Osteocyte (in vitro differentiated cells): ENCODE measurements around the gene NDUFB5. TPM values are rescaled to one million over a fixed set of nuclear protein-coding genes. Genes with fewer than 3 reads are reported as not detected.

Source experiments
- DNase-seq: peaks from one replicate; pipeline ENCODE4 v3.0.0; 2021; ENCODE audit warnings: mixed read lengths; ENCODE audit not compliant: unreplicated experiment; ENCODE audit errors: extremely low spot score
- H3K27ac Mint-ChIP-seq: one replicate; pipeline ENCODE4 v1.8.0; 2021; ENCODE audit warnings: mild to moderate bottlenecking, mixed read lengths; ENCODE audit not compliant: unreplicated experiment
- H3K27me3 Mint-ChIP-seq: one replicate; pipeline ENCODE4 v1.8.0; 2021; ENCODE audit warnings: mixed read lengths; ENCODE audit not compliant: unreplicated experiment
- H3K36me3 Mint-ChIP-seq: one replicate; pipeline ENCODE4 v1.8.0; 2021; ENCODE audit warnings: mixed read lengths; ENCODE audit not compliant: unreplicated experiment
- H3K4me1 Mint-ChIP-seq: one replicate; pipeline ENCODE4 v1.8.0; 2021; ENCODE audit warnings: mixed read lengths; ENCODE audit not compliant: unreplicated experiment
- H3K4me3 Mint-ChIP-seq: one replicate; pipeline ENCODE4 v1.8.0; 2021; ENCODE audit warnings: mild to moderate bottlenecking, moderate library complexity, mixed read lengths; ENCODE audit not compliant: unreplicated experiment
- H3K9me3 Mint-ChIP-seq: one replicate; pipeline ENCODE4 v1.8.0; 2021; ENCODE audit warnings: mixed read lengths; ENCODE audit not compliant: unreplicated experiment
- total RNA-seq: library from RNA; stranded (reverse); gene quantifications from 2 replicates; pipeline ENCODE4 v1.2.1, GENCODE V29; 2021
- TF ChIP-seq, protein P1 (sequence below): fragments of 200-600 bp; sonication (generic); IDR thresholded peaks from 2 replicates; pipeline ENCODE4 v1.5.0; 2021; ENCODE audit warnings: antibody characterized with exemption, mild to moderate bottlenecking, moderate library complexity

NDUFB5 gene
- total RNA-seq, 1 donor from 2014 or later: 87.0 TPM

DNA sequence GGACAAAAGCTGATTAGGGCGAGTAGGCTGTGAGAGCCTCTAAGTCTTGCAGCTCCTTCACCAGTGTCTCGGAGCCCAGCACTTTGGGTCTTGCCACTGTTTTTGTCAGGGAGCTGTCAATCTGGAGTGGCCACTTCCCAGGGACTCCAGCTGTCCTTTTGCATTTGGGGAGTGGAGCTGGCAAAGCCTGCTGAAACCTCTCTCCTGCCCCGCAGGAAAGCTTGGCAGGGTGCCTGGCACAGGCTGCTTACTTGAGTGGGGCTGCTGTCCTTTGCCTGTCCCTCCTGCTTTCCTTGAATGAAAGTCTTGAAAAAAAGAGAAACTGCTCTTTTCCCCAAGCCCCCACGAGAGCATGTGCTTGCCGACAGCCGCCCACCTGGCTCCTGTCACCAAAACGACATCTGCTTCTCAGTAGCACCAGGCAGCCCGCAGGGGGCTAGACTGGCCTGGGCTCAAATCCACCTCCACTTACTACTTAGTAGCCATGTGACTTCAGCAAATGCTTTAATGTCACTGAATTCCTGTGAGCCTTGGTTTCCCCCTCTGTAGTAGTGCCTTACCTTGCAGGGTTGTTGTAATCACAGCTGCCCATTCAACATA is 61.9 kb downstream of the NDUFB5 start:
- H3K4me1 Mint-ChIP-seq: peaks cover 58% of the 10 kb centered on the region
- H3K9me3 Mint-ChIP-seq: no peaks in the 10 kb centered on the region
- H3K36me3 Mint-ChIP-seq: no peaks in the 10 kb centered on the region
- H3K4me3 Mint-ChIP-seq: no peak overlapping the region
- H3K27ac Mint-ChIP-seq: peak overlapping the region; percentile 39
- TF ChIP-seq, protein P1, sequence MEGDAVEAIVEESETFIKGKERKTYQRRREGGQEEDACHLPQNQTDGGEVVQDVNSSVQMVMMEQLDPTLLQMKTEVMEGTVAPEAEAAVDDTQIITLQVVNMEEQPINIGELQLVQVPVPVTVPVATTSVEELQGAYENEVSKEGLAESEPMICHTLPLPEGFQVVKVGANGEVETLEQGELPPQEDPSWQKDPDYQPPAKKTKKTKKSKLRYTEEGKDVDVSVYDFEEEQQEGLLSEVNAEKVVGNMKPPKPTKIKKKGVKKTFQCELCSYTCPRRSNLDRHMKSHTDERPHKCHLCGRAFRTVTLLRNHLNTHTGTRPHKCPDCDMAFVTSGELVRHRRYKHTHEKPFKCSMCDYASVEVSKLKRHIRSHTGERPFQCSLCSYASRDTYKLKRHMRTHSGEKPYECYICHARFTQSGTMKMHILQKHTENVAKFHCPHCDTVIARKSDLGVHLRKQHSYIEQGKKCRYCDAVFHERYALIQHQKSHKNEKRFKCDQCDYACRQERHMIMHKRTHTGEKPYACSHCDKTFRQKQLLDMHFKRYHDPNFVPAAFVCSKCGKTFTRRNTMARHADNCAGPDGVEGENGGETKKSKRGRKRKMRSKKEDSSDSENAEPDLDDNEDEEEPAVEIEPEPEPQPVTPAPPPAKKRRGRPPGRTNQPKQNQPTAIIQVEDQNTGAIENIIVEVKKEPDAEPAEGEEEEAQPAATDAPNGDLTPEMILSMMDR: no peak
- no peak for DNase-seq
- no peaks in the 10 kb centered on the region for H3K27me3 Mint-ChIP-seq

DNA sequence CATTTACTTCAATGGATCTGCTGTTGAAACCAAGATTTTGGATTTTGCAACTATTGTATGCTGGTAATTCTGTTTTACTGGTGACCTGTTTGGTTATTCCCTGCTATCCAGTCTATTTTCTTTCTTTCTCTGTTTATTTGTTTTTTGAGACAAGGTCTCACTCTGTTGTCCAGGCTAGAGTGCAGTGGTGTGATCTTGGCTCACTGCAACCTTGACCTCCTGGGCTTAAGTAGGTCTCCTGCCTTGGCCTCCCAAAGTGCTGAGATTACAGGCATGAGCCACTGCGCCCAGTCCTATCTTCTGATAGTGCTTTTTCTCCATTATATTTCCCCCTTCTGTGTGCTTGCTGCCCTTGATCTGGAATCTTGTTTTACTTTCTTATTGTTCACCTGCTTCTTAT is 63.8 kb downstream of the NDUFB5 start:
- no peak for DNase-seq
- Mint-ChIP-seq H3K4me3 (no peak overlapping the region), H3K27me3 (no peaks in the 10 kb centered on the region), H3K36me3 (no peaks in the 10 kb centered on the region), H3K27ac (no peak overlapping the region), H3K9me3 (no peaks in the 10 kb centered on the region), H3K4me1 (peaks cover 69% of the 10 kb centered on the region)
- TF ChIP-seq, protein P1: no peak

DNA sequence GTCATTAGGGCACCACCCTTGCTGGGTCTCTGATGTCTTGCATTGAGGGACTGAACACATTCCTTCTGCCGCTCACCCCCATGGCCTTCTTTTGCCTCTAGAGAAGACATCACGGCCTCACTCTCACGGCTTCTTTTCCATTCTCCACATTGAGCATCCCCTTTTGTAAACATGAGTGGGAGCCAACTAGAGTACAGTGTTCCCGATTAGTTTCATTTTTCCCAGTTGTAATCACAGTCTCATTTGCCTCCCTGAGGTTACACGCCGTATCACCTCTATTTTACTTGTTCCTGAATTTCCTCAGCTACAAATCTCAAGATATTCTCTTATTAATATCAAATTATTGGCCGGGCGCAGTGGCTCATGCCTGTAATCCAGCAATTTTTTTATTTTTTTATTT is 65.7 kb downstream of the NDUFB5 start:
- H3K36me3 Mint-ChIP-seq: no peaks in the 10 kb centered on the region
- TF ChIP-seq, protein P1: no peak
- no peaks in the 10 kb centered on the region for H3K27me3 Mint-ChIP-seq
- H3K4me1 Mint-ChIP-seq: peaks cover 68% of the 10 kb centered on the region
- DNase-seq: no peak
- no peaks in the 10 kb centered on the region for H3K9me3 Mint-ChIP-seq
- no peak overlapping the region for H3K27ac Mint-ChIP-seq
- no peak overlapping the region for H3K4me3 Mint-ChIP-seq

DNA sequence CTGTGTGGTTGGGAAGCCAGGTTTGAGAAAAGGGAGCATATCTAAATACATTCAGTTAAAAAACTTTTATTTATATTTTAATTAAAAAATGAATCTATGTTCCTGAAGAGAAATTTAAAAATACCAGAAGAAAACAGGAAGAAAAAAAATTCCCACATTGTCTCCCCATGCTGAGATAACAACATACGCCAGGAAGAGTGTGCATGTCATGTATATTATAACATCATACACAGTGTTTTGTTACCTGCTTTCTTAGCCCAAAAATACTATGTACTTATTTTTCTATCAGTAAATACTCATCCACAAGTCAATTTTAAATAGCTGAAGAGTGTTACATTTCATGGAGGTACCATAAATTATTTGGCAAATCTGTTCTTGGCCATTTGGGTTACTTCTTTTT is 66.7 kb downstream of the NDUFB5 start:
- H3K27me3 Mint-ChIP-seq: no peaks in the 10 kb centered on the region
- TF ChIP-seq, protein P1: no peak
- H3K4me3 Mint-ChIP-seq: no peak overlapping the region
- DNase-seq: no peak
- no peaks in the 10 kb centered on the region for H3K36me3 Mint-ChIP-seq
- H3K4me1 Mint-ChIP-seq: peaks cover 60% of the 10 kb centered on the region
- H3K9me3 Mint-ChIP-seq: no peaks in the 10 kb centered on the region
- H3K27ac Mint-ChIP-seq: peak overlapping the region; percentile 72

DNA sequence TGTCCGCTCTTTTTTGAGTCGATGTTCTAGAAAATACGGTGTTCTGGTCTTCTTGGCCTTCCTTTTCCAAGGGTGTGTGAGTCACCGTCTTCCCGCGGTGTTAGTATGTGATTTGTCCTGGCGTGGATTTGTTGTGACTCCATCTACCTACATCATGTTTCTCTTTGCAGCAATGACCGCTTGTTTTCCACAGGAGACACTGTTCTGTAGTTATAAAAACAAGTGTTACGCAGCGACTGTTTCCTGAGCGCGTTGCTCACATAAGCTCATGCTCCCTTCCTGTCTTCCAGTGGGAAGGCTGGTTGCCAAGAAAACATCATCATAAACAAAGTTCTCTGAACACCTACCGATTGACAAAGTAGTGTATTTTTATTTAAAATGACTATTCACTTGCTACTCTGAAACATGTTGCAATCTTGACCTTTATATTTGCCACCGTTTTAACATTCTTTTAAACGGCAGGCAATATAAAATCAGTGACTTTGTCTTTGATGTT is 67.2 kb downstream of the NDUFB5 start:
- TF ChIP-seq, protein P1: no peak
- peaks cover 57% of the 10 kb centered on the region for H3K4me1 Mint-ChIP-seq
- no peaks in the 10 kb centered on the region for H3K27me3 Mint-ChIP-seq

More for the DNA sequence above, 67.2 kb downstream of the NDUFB5 start:
- Mint-ChIP-seq H3K9me3 (no peaks in the 10 kb centered on the region), H3K4me3 (no peak overlapping the region), H3K27ac (peak overlapping the region; percentile 72), H3K36me3 (no peaks in the 10 kb centered on the region)
- DNase-seq: no peak
